GM10248 (cell line): ENCODE measurements around the gene FBXW8.

ENCODE experiments used
- CTCF ChIA-PET: fragments of 300-600 bp; sonication (Branson Sonifier 250); formaldehyde crosslinking; extraction: SDS; loops from one replicate; lab custom pipeline; 2021; ENCODE audit warnings: antibody characterized with exemption; lab: Yijun Ruan, JAX
- POLR2A ChIA-PET: fragments of 350-650 bp; sonication (Branson Sonifier 250); formaldehyde crosslinking; extraction: SDS; loops from one replicate; lab custom pipeline; 2020; ENCODE audit warnings: antibody characterized with exemption; lab: Yijun Ruan, JAX
- DNase-seq: peaks from one replicate; pipeline ENCODE4 v3.0.0; 2012; ENCODE audit errors: extremely low spot score
- CTCF ChIP-seq: IDR thresholded peaks from 2 replicates; pipeline ENCODE4 v1.5.1; 2012; ENCODE audit warnings: mild to moderate bottlenecking, low read depth; ENCODE audit errors: extremely low read depth, missing control alignments, control extremely low read depth

Gene FBXW8

GRCh38 chr12:116906285-116906684 is 4.5 kb upstream of the FBXW8 start:
- no peak for TF ChIP-seq CTCF
- no peak for DNase-seq
- CTCF ChIA-PET, result no interaction called here
- POLR2A ChIA-PET, result no interaction called here

- TF ChIP-seq CTCF, result no peak
- POLR2A ChIA-PET, result no interaction called here
- CTCF ChIA-PET, result no interaction called here
- no peak for DNase-seq
Measured at GRCh38 chr12:116910280-116910644, 488 bp upstream of the FBXW8 start.

GRCh38 chr12:116915326-116915725 is 4.6 kb downstream of the FBXW8 start:
- CTCF ChIA-PET, result no interaction called here
- no peak for DNase-seq
- POLR2A ChIA-PET, result no interaction called here
- TF ChIP-seq CTCF, result no peak

GRCh38 chr12:116916122-116916521 is 5.4 kb downstream of the FBXW8 start:
- ChIA-PET CTCF (interaction anchor here (1.0 to 2.1 kb wide), 3 partner anchors 12 to 53 kb away, joined by 3 to 6 read pairs (median 3); no protein-coding TSS in a partner anchor), POLR2A (no interaction called here)
- no peak for DNase-seq
- no peak for TF ChIP-seq CTCF

GRCh38 chr12:116916714-116917114 is 6.0 kb downstream of the FBXW8 start:
- no peak for TF ChIP-seq CTCF
- peak; percentile 38 for DNase-seq
- CTCF ChIA-PET, result interaction anchor here (1.0 to 2.1 kb wide), 3 partner anchors 12 to 54 kb away, joined by 3 to 6 read pairs (median 3); no protein-coding TSS in a partner anchor
- POLR2A ChIA-PET, result interaction anchor here (0.6 kb wide), 1 partner anchor 230 kb away, joined by 5 read pairs; no protein-coding TSS in a partner anchor

GRCh38 chr12:116918464-116918863 is 7.7 kb downstream of the FBXW8 start:
- ChIA-PET CTCF (interaction anchor here (1.1 kb wide), 1 partner anchor 17 kb away, joined by 3 read pairs; no protein-coding TSS in a partner anchor), POLR2A (no interaction called here)
- TF ChIP-seq CTCF, result no peak
- no peak for DNase-seq
